HepG2 (cell line): ENCODE results near the gene MARCHF2. TPM values are rescaled to one million over a fixed set of nuclear protein-coding genes. Genes with fewer than 3 reads are reported as not detected.

ENCODE experiments used
- ATAC-seq: fragments of 200-7000 bp; cut with Tn5 transposase; 3 replicates; pipeline ENCODE4 v1.9.1; 2020; ENCODE audit warnings: mild to moderate bottlenecking, moderate library complexity
- BruUV-seq: library from RNA; stranded (reverse); fragments of 400-500 nt; replicated peaks from 2 replicates; lab custom pipeline; 2021; lab: Mats Ljungman, UMichigan
- CTCF ChIA-PET: fragments of 300-600 bp; formaldehyde crosslinking; extraction: SDS; loops from one replicate; lab custom pipeline; 2021; ENCODE audit warnings: low total read pairs, inconsistent platforms, low intra/inter-chr PET ratio; lab: Yijun Ruan, JAX
- POLR2A ChIA-PET: fragments of 350-600 bp; sonication (Branson Sonifier 250); formaldehyde crosslinking; loops from one replicate; lab custom pipeline; 2020; ENCODE audit warnings: antibody characterized with exemption, inconsistent platforms; lab: Yijun Ruan, JAX
- DNase-seq: peaks from one replicate; pipeline ENCODE4 v3.0.0-alpha.2; 2015; ENCODE audit warnings: low spot score
- FAIRE-seq: peaks from 3 replicates; lab custom pipeline; 2011; peaks lifted over from hg19 to GRCh38; lab: Jason Lieb, UNC
- H2AFZ ChIP-seq: one replicate; pipeline ENCODE4 v1.6.1; 2011; ENCODE audit warnings: low read length, inconsistent platforms
- H3K27ac ChIP-seq: fragments of 300-600 bp; 3 replicates; pipeline ENCODE4 v1.8.0; 2011; ENCODE audit warnings: mixed run types, mild to moderate bottlenecking, mixed read lengths, low read length, inconsistent platforms; ENCODE audit not compliant: insufficient read depth; ENCODE audit errors: extremely low read length
- H3K27me3 ChIP-seq, 2 experiments: fragments of 200-600 bp in 1 of 2; 2 replicates in 1 of 2; 3 replicates in 1 of 2; pipeline versions ENCODE4 v1.6.0 to v1.8.0; 2011; ENCODE audit warnings: low read length in 2 of 2, mild to moderate bottlenecking in 2 of 2, moderate library complexity in 2 of 2, inconsistent platforms in 1 of 2; ENCODE audit not compliant: insufficient read depth in 2 of 2, control insufficient read depth in 1 of 2
- H3K36me3 ChIP-seq, 2 experiments: fragments of 200-600 bp in 1 of 2; replicated peaks in 1 of 2; 2 replicates in 1 of 2; 3 replicates in 1 of 2; pipeline versions ENCODE4 v1.5.1 to v1.8.0; 2011; ENCODE audit warnings: low read length in 2 of 2, inconsistent platforms in 1 of 2; ENCODE audit not compliant: insufficient read depth in 2 of 2, control insufficient read depth in 1 of 2
- H3K4me1 ChIP-seq: 2 replicates; pipeline ENCODE4 v1.5.1; 2012; ENCODE audit warnings: low read length, inconsistent platforms; ENCODE audit not compliant: insufficient read depth
- H3K4me2 ChIP-seq: 2 replicates; pipeline ENCODE4 v1.6.0; 2011; ENCODE audit warnings: low read depth, low read length, inconsistent platforms
- H3K4me3 ChIP-seq, 3 experiments: fragments of 200-600 bp in 1 of 3; sonication (generic), shearing (Covaris generic) in 1 of 3; replicated peaks in 1 of 3; 2 replicates each; pipeline ENCODE4 v1.5.1; 2011 to 2016; ENCODE audit warnings: low read length in 3 of 3, inconsistent platforms in 2 of 3, low read depth in 2 of 3, mild to moderate bottlenecking in 2 of 3, control low read depth in 1 of 3, mixed read lengths in 1 of 3; ENCODE audit not compliant: insufficient read depth in 1 of 3
- H3K79me2 ChIP-seq: one replicate; pipeline ENCODE4 v1.6.1; 2011; ENCODE audit warnings: low read length, inconsistent platforms; ENCODE audit not compliant: insufficient read depth
- H3K9ac ChIP-seq: 2 replicates; pipeline ENCODE4 v1.6.0; 2011; ENCODE audit warnings: mild to moderate bottlenecking, low read depth, low read length, inconsistent platforms; ENCODE audit not compliant: insufficient read depth
- H3K9me3 ChIP-seq: 2 replicates; pipeline ENCODE4 v1.5.1; 2012; ENCODE audit warnings: mild to moderate bottlenecking, low read length
- H4K20me1 ChIP-seq: 2 replicates; pipeline ENCODE4 v1.6.0; 2011; ENCODE audit warnings: inconsistent platforms, mild to moderate bottlenecking, low read length, moderate library complexity; ENCODE audit not compliant: insufficient read depth
- GMEB2 ChIP-seq: IDR thresholded peaks from 2 replicates; pipeline ENCODE4 v1.6.1; 2016; ENCODE audit warnings: missing biosample characterization, missing genetic modification reagents, low read depth
- JARID2 ChIP-seq: sonication (generic); formaldehyde crosslinking; IDR thresholded peaks from 2 replicates; pipeline ENCODE4 v1.8.1; 2023; ENCODE audit warnings: missing genetic modification reagents, inconsistent platforms; ENCODE audit not compliant: insufficient replicate concordance
- PTBP1 ChIP-seq: fragments of 200-400 bp; formaldehyde crosslinking; IDR thresholded peaks from 2 replicates; pipeline ENCODE4 v1.6.1; 2018; ENCODE audit warnings: low read length, low read depth; ENCODE audit not compliant: poor library complexity, severe bottlenecking
- SMYD3 ChIP-seq: sonication (generic); formaldehyde crosslinking; IDR thresholded peaks from 2 replicates; pipeline ENCODE4 v1.8.1; 2023; ENCODE audit warnings: mild to moderate bottlenecking, missing genetic modification reagents
- SRSF9 ChIP-seq: fragments of 200-400 bp; formaldehyde crosslinking; IDR thresholded peaks from 2 replicates; pipeline ENCODE4 v1.6.1; 2018; ENCODE audit warnings: borderline replicate concordance, mild to moderate bottlenecking, low read depth, low read length; ENCODE audit not compliant: insufficient read depth, poor library complexity, severe bottlenecking
- ZFP36 ChIP-seq: fragments of 150-350 bp; IDR thresholded peaks from 2 replicates; pipeline ENCODE4 v1.6.1; 2018; ENCODE audit warnings: borderline replicate concordance, low read length, low read depth; ENCODE audit not compliant: partially characterized antibody
- ZNF34 ChIP-seq: sonication (generic); formaldehyde crosslinking; IDR thresholded peaks from 2 replicates; pipeline ENCODE4 v1.4.0; 2020; ENCODE audit warnings: mild to moderate bottlenecking, missing genetic modification reagents, borderline replicate concordance
- ZNF496 ChIP-seq: sonication (generic); formaldehyde crosslinking; IDR thresholded peaks from 2 replicates; pipeline ENCODE4 v1.8.1; 2023; ENCODE audit warnings: mild to moderate bottlenecking, moderate library complexity, missing genetic modification reagents; ENCODE audit not compliant: insufficient replicate concordance
- ZNF572 ChIP-seq: sonication (generic); formaldehyde crosslinking; IDR thresholded peaks from 2 replicates; pipeline ENCODE4 v1.5.1; 2020; ENCODE audit warnings: mild to moderate bottlenecking, missing genetic modification reagents
- WGBS: methylation state at CpG from one replicate; pipeline ENCODE4 v1.1.6; 2017; ENCODE audit warnings: low lambda C conversion rate; 5-methylcytosine and 5-hydroxymethylcytosine counted together
- in situ Hi-C: cut with HindIII; loops from 2 replicates; pipeline ENCODE4 v1.10.0; 2017; ENCODE audit warnings: low pct_unique_long_range_greater_than_20kb; ENCODE audit not compliant: extremely low pct_ligation_motif_present
- intact Hi-C: fragments of 100-400 bp; cut with micrococcal nuclease; formaldehyde crosslinking; loops from one replicate; pipeline ENCODE4 v1.10.0; 2022; ENCODE audit not compliant: unreplicated experiment
- polyA plus RNA-seq, 8 experiments: library from polyadenylated mRNA; depleted of rRNA in 3 of 8; stranded (reverse) in 7 of 8; unstranded in 1 of 8; fragments of >200 nt; fragmentation: Illumina TruSeq in 4 of 8; extraction: Trizol in 4 of 8; gene quantifications; 2 replicates each; pipeline versions ENCODE4 v1.2.1 to v1.2.3, GENCODE V29; 2011 to 2016; ENCODE audit warnings: low read depth in 4 of 8, missing spikeins in 1 of 8, mixed read lengths in 1 of 8; ENCODE audit not compliant: insufficient read depth in 1 of 8
- total RNA-seq, 5 experiments: library from RNA; depleted of rRNA; stranded (reverse); fragments of >200 nt; fragmentation: Illumina TruSeq; extraction: Trizol; gene quantifications; 2 replicates each; pipeline ENCODE4 v1.2.3, GENCODE V29; 2016; ENCODE audit warnings: low read depth in 1 of 5
- TF ChIP-seq, protein P1 (sequence below): sonication (generic); formaldehyde crosslinking; IDR thresholded peaks from 2 replicates; pipeline ENCODE4 v1.4.0; 2020; ENCODE audit warnings: missing genetic modification reagents
- TF ChIP-seq, protein P2 (sequence below): sonication (generic); formaldehyde crosslinking; IDR thresholded peaks from 2 replicates; pipeline ENCODE4 v1.4.0; 2020; ENCODE audit warnings: missing genetic modification reagents

The MARCHF2 gene
- total and polyA plus RNA-seq, 2 of the 13 experiments (the other 11 are each of a cell fraction or from before 2014, with no cell fraction given): 12.7 to 13.0 TPM

DNA sequence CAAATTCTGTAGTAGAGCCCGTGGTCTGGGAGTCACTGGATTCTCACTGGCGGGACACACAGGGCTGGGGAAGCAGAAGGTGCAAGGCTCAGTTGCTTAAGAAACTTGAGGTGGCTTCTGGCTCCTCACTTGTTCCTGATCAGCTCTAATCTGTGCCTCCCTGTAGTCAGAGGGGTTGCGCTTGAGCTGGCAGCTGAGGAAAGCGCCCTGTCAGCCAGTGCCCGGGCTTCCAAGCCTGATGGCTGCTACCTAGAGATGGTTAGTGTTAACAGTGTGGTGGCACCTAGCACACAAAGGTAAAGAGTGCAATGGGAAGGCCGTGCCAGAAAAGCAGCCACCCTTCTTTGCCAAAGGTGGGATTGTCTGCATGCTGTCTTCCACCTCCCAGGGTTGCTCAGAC, 40.5 kb downstream of the MARCHF2 start:
- H3K36me3 ChIP-seq: peaks cover 21 to 56% of the 10 kb centered on the region in 2 experiments
- CTCF ChIA-PET: no interaction called here
- in situ Hi-C loops (loop anchor here (5.0 kb wide), 1 partner anchor 41 kb away; the partner anchor contains the start of gene MARCHF2), intact Hi-C loops (no loop called here)
- peaks cover 95% of the 10 kb centered on the region for H4K20me1 ChIP-seq
- H3K27me3 ChIP-seq: no peaks in the 10 kb centered on the region
- no peak for ATAC-seq
- POLR2A ChIA-PET: interaction anchor here (1.4 kb wide), 1 partner anchor 30 kb away, joined by 6 read pairs; no protein-coding TSS in a partner anchor
- no peak for FAIRE-seq
- peaks cover 75% of the 10 kb centered on the region for H3K4me1 ChIP-seq
- 100% methylated on average over 6 of the region's 6 CpGs for WGBS
- H3K9me3 ChIP-seq: no peaks in the 10 kb centered on the region
- peaks cover 96% of the 10 kb centered on the region for H3K79me2 ChIP-seq
- no peak overlapping the region for H3K9ac ChIP-seq
- no peak overlapping the region for H3K4me2 ChIP-seq
- H2AFZ ChIP-seq: no peak overlapping the region
- H3K4me3 ChIP-seq: no peak overlapping the region
- no peak overlapping the region for H3K27ac ChIP-seq
- DNase-seq: no peak
- no TSS peak for BruUV-seq
- TF ChIP-seq SMYD3 (CRISPR knock-in tag) (no peak), GMEB2 (no peak), ZFP36 (no peak), ZNF496 (CRISPR knock-in tag) (no peak), ZNF34 (no peak), JARID2 (CRISPR knock-in tag) (no peak), SRSF9 (no peak), ZNF572 (no peak), PTBP1 (no peak)
- TF ChIP-seq, protein P1, sequence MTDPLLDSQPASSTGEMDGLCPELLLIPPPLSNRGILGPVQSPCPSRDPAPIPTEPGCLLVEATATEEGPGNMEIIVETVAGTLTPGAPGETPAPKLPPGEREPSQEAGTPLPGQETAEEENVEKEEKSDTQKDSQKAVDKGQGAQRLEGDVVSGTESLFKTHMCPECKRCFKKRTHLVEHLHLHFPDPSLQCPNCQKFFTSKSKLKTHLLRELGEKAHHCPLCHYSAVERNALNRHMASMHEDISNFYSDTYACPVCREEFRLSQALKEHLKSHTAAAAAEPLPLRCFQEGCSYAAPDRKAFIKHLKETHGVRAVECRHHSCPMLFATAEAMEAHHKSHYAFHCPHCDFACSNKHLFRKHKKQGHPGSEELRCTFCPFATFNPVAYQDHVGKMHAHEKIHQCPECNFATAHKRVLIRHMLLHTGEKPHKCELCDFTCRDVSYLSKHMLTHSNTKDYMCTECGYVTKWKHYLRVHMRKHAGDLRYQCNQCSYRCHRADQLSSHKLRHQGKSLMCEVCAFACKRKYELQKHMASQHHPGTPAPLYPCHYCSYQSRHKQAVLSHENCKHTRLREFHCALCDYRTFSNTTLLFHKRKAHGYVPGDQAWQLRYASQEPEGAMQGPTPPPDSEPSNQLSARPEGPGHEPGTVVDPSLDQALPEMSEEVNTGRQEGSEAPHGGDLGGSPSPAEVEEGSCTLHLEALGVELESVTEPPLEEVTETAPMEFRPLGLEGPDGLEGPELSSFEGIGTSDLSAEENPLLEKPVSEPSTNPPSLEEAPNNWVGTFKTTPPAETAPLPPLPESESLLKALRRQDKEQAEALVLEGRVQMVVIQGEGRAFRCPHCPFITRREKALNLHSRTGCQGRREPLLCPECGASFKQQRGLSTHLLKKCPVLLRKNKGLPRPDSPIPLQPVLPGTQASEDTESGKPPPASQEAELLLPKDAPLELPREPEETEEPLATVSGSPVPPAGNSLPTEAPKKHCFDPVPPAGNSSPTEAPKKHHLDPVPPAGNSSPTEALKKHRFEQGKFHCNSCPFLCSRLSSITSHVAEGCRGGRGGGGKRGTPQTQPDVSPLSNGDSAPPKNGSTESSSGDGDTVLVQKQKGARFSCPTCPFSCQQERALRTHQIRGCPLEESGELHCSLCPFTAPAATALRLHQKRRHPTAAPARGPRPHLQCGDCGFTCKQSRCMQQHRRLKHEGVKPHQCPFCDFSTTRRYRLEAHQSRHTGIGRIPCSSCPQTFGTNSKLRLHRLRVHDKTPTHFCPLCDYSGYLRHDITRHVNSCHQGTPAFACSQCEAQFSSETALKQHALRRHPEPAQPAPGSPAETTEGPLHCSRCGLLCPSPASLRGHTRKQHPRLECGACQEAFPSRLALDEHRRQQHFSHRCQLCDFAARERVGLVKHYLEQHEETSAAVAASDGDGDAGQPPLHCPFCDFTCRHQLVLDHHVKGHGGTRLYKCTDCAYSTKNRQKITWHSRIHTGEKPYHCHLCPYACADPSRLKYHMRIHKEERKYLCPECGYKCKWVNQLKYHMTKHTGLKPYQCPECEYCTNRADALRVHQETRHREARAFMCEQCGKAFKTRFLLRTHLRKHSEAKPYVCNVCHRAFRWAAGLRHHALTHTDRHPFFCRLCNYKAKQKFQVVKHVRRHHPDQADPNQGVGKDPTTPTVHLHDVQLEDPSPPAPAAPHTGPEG (CRISPR knock-in tag): no peak
- TF ChIP-seq, protein P2, sequence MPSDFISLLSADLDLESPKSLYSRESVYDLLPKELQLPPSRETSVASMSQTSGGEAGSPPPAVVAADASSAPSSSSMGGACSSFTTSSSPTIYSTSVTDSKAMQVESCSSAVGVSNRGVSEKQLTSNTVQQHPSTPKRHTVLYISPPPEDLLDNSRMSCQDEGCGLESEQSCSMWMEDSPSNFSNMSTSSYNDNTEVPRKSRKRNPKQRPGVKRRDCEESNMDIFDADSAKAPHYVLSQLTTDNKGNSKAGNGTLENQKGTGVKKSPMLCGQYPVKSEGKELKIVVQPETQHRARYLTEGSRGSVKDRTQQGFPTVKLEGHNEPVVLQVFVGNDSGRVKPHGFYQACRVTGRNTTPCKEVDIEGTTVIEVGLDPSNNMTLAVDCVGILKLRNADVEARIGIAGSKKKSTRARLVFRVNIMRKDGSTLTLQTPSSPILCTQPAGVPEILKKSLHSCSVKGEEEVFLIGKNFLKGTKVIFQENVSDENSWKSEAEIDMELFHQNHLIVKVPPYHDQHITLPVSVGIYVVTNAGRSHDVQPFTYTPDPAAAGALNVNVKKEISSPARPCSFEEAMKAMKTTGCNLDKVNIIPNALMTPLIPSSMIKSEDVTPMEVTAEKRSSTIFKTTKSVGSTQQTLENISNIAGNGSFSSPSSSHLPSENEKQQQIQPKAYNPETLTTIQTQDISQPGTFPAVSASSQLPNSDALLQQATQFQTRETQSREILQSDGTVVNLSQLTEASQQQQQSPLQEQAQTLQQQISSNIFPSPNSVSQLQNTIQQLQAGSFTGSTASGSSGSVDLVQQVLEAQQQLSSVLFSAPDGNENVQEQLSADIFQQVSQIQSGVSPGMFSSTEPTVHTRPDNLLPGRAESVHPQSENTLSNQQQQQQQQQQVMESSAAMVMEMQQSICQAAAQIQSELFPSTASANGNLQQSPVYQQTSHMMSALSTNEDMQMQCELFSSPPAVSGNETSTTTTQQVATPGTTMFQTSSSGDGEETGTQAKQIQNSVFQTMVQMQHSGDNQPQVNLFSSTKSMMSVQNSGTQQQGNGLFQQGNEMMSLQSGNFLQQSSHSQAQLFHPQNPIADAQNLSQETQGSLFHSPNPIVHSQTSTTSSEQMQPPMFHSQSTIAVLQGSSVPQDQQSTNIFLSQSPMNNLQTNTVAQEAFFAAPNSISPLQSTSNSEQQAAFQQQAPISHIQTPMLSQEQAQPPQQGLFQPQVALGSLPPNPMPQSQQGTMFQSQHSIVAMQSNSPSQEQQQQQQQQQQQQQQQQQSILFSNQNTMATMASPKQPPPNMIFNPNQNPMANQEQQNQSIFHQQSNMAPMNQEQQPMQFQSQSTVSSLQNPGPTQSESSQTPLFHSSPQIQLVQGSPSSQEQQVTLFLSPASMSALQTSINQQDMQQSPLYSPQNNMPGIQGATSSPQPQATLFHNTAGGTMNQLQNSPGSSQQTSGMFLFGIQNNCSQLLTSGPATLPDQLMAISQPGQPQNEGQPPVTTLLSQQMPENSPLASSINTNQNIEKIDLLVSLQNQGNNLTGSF: no peak
